Measurements from ENCODE around the gene UCHL1.
A peak's percentile ranks its signal among the peaks of the same experiment; 100 is the strongest.

Gene UCHL1

GRCh38 chr4:41213625-41214135, 43.0 kb upstream of the UCHL1 start:
- Histone ChIP-seq H3K27ac (replicated peaks) (no peak overlapping the region), H3K27me3 (ENCODE audit: insufficient read depth, poor library complexity, severe bottlenecking) (peaks cover 48% of the 10 kb centered on the region), H3K4me3 (replicated peaks; ENCODE audit: insufficient read depth, low read length) (peak overlapping the region; percentile 59)
- DNase-seq (ENCODE audit: low read depth in 1 of 2, low spot score in 1 of 2): no peak
- TF ChIP-seq SPI1 (IDR thresholded peaks at IDR 0.05; ENCODE audit: borderline replicate concordance, low read depth): no peak
- TF ChIP-seq, protein P1, sequence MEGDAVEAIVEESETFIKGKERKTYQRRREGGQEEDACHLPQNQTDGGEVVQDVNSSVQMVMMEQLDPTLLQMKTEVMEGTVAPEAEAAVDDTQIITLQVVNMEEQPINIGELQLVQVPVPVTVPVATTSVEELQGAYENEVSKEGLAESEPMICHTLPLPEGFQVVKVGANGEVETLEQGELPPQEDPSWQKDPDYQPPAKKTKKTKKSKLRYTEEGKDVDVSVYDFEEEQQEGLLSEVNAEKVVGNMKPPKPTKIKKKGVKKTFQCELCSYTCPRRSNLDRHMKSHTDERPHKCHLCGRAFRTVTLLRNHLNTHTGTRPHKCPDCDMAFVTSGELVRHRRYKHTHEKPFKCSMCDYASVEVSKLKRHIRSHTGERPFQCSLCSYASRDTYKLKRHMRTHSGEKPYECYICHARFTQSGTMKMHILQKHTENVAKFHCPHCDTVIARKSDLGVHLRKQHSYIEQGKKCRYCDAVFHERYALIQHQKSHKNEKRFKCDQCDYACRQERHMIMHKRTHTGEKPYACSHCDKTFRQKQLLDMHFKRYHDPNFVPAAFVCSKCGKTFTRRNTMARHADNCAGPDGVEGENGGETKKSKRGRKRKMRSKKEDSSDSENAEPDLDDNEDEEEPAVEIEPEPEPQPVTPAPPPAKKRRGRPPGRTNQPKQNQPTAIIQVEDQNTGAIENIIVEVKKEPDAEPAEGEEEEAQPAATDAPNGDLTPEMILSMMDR (IDR thresholded peaks at IDR 0.05; ENCODE audit: insufficient read depth, low read length): no peak
- TF ChIP-seq POLR2AphosphoS5 (IDR thresholded peaks at IDR 0.05; ENCODE audit: low read depth): no peak
- TF ChIP-seq REST (IDR thresholded peaks at IDR 0.05; ENCODE audit: insufficient replicate concordance, low read depth): no peak
- TF ChIP-seq GABPA (IDR thresholded peaks at IDR 0.05; ENCODE audit: low read depth): no peak

- peak; percentile 67 to 69 for DNase-seq (ENCODE audit: low read depth in 1 of 2, low spot score in 1 of 2)
- TF ChIP-seq SPI1 (IDR thresholded peaks at IDR 0.05; ENCODE audit: borderline replicate concordance, low read depth) (no peak), POLR2AphosphoS5 (IDR thresholded peaks at IDR 0.05; ENCODE audit: low read depth) (no peak), GABPA (IDR thresholded peaks at IDR 0.05; ENCODE audit: low read depth) (no peak), REST (IDR thresholded peaks at IDR 0.05; ENCODE audit: insufficient replicate concordance, low read depth) (no peak)
- TF ChIP-seq, protein P1 (IDR thresholded peaks at IDR 0.05; ENCODE audit: insufficient read depth, low read length): peak; percentile 27
- peaks cover 49% of the 10 kb centered on the region for H3K27me3 ChIP-seq (ENCODE audit: insufficient read depth, poor library complexity, severe bottlenecking)
- no peak within 1 kb of the TSS for H3K27ac ChIP-seq (replicated peaks)
- peak within 1 kb of the TSS; percentile 59 for H3K4me3 ChIP-seq (replicated peaks; ENCODE audit: insufficient read depth, low read length)
Observed at GRCh38 chr4:41214136-41214824, 42.4 kb upstream of the UCHL1 start, which contains the start of gene APBB2. TSS of gene APBB2 (minus strand) at chr4:41214542. CDS start at chr4:41033254, 181,288 bp downstream.

- no peak for DNase-seq (ENCODE audit: low read depth in 1 of 2, low spot score in 1 of 2)
- Histone ChIP-seq H3K4me3 (replicated peaks; ENCODE audit: insufficient read depth, low read length) (peak overlapping the region; percentile 59), H3K27me3 (ENCODE audit: insufficient read depth, poor library complexity, severe bottlenecking) (peaks cover 49% of the 10 kb centered on the region), H3K27ac (replicated peaks) (no peak overlapping the region)
- TF ChIP-seq, protein P1 (IDR thresholded peaks at IDR 0.05; ENCODE audit: insufficient read depth, low read length): no peak
- TF ChIP-seq GABPA (IDR thresholded peaks at IDR 0.05; ENCODE audit: low read depth): no peak
- TF ChIP-seq SPI1 (IDR thresholded peaks at IDR 0.05; ENCODE audit: borderline replicate concordance, low read depth): no peak
- no peak for TF ChIP-seq REST (IDR thresholded peaks at IDR 0.05; ENCODE audit: insufficient replicate concordance, low read depth)
- no peak for TF ChIP-seq POLR2AphosphoS5 (IDR thresholded peaks at IDR 0.05; ENCODE audit: low read depth)
Observed at GRCh38 chr4:41214825-41215146, 41.9 kb upstream of the UCHL1 start.

All from HL-60 (cell line).